K562 (cell line): ENCODE results near the gene SAE1. TPM values are rescaled to one million over a fixed set of nuclear protein-coding genes. Genes with fewer than 3 reads are reported as not detected.

ENCODE experiments used
- ASH1L ChIP-seq: fragments of 450-650 bp; IDR thresholded peaks from 2 replicates; pipeline ENCODE4 v1.6.1; 2018; ENCODE audit warnings: borderline replicate concordance, mild to moderate bottlenecking, low read depth; ENCODE audit not compliant: partially characterized antibody
- CHCHD3 ChIP-seq: fragments of 250-450 bp; sonication (Bioruptor Pico); IDR thresholded peaks from 2 replicates; pipeline ENCODE4 v2.1.2; 2022; ENCODE audit warnings: mild to moderate bottlenecking
- HDAC8 ChIP-seq: fragments of 450-650 bp; IDR thresholded peaks from 2 replicates; pipeline ENCODE4 v1.6.1; 2016; ENCODE audit warnings: mild to moderate bottlenecking, missing genetic modification characterization, moderate library complexity, missing compliant biosample characterization
- MLLT1 ChIP-seq, 2 experiments: fragments of 450-650 bp; IDR thresholded peaks; 2 replicates each; pipeline ENCODE4 v1.6.1; 2016
- NFE2 ChIP-seq: IDR thresholded peaks from 2 replicates; pipeline ENCODE4 v1.6.1; 2014; ENCODE audit warnings: antibody characterized with exemption, low read depth
- POLR3G ChIP-seq: IDR thresholded peaks from 2 replicates; pipeline ENCODE4 v1.6.1; 2011; ENCODE audit not compliant: insufficient read length, insufficient replicate concordance; ENCODE audit errors: extremely low read depth
- TCFL5 ChIP-seq: fragments of 250-450 bp; sonication (Bioruptor Pico); conservative IDR thresholded peaks from 2 replicates; pipeline ENCODE4 v1.6.1; 2021; ENCODE audit warnings: mild to moderate bottlenecking, moderate library complexity, matching md5 sums
- TSHZ1 ChIP-seq: fragments of 250-450 bp; sonication (Bioruptor Pico); IDR thresholded peaks from 2 replicates; pipeline ENCODE4 v1.4.0; 2020; ENCODE audit warnings: mild to moderate bottlenecking, moderate library complexity
- ZBTB9 ChIP-seq: fragments of 450-650 bp; formaldehyde crosslinking; IDR thresholded peaks from 2 replicates; pipeline ENCODE4 v1.4.0; 2020; ENCODE audit warnings: mild to moderate bottlenecking, moderate library complexity
- ZNF143 ChIP-seq: sonication (generic); formaldehyde crosslinking; IDR thresholded peaks from 2 replicates; pipeline ENCODE4 v1.9.0; 2022; ENCODE audit warnings: mild to moderate bottlenecking, missing genetic modification reagents
- ZNF395 ChIP-seq: fragments of 200-800 bp; sonication (Bioruptor generic); IDR thresholded peaks from 2 replicates; pipeline ENCODE4 v1.6.1; 2017; ENCODE audit warnings: missing genetic modification characterization, missing compliant biosample characterization
- ZNF639 ChIP-seq, 2 experiments: fragments of 200-800 bp in 1 of 2; sonication (Bioruptor generic) in 1 of 2; sonication (generic) in 1 of 2; formaldehyde crosslinking in 1 of 2; IDR thresholded peaks in 1 of 2; conservative IDR thresholded peaks in 1 of 2; 2 replicates each; pipeline versions ENCODE4 v1.5.0 to v1.6.1; 2016 to 2020; ENCODE audit warnings: missing compliant biosample characterization in 1 of 2, missing genetic modification characterization in 1 of 2, missing genetic modification reagents in 1 of 2
- ZNF77 ChIP-seq: fragments of 250-450 bp; sonication (Bioruptor Pico); IDR thresholded peaks from 2 replicates; pipeline ENCODE4 v1.5.0; 2020
- ZNF830 ChIP-seq: fragments of 250-450 bp; sonication (Bioruptor Pico); IDR thresholded peaks from 2 replicates; pipeline ENCODE4 v1.5.0; 2021; ENCODE audit warnings: mild to moderate bottlenecking
- polyA plus RNA-seq, 8 experiments: library from polyadenylated mRNA; depleted of rRNA in 4 of 8; stranded (reverse) in 5 of 8; unstranded in 3 of 8; fragments of >200 nt; fragmentation: Nextera tagmentation in 2 of 8; fragmentation: Illumina TruSeq in 1 of 8; extraction: Ambion mirVana in 2 of 8; extraction: Trizol in 1 of 8; gene quantifications; 2 replicates each; pipeline versions ENCODE4 v1.2.1 to v1.2.3, GENCODE V29; 2011 to 2014; ENCODE audit warnings: inconsistent platforms in 1 of 8, missing spikeins in 1 of 8
- total RNA-seq, 7 experiments: library from RNA; depleted of rRNA in 6 of 7; stranded (reverse); fragments of >200 nt in 6 of 7; fragmentation: Illumina TruSeq in 2 of 7; extraction: Trizol in 2 of 7; gene quantifications; 2 replicates each; pipeline versions ENCODE4 v1.2.1 to v1.2.3, GENCODE V29; 2011 to 2021; ENCODE audit warnings: low replicate concordance in 1 of 7

Gene SAE1
- total and polyA plus RNA-seq, 9 of the 15 experiments (the other 6 are each of a cell fraction or from before 2014, with no cell fraction given): 82.8 to 299 (median 217) TPM

- TF ChIP-seq ZNF830 (CRISPR knock-in tag) (no peak), CHCHD3 (CRISPR knock-in tag) (no peak), NFE2 (no peak; the same call in 1 of the 2 replicates), ZNF77 (CRISPR knock-in tag) (no peak), ZNF143 (CRISPR knock-in tag) (no peak), POLR3G (no peak), ZNF395 (CRISPR knock-in tag) (no peak; the same call in 1 of the 2 replicates), TSHZ1 (no peak), TCFL5 (CRISPR knock-in tag) (no peak), ZBTB9 (CRISPR knock-in tag) (no peak; the same call in 1 of the 2 replicates), ZNF639 (CRISPR knock-in tag; conservative IDR thresholded peaks at IDR 0.05 in 1 of 2, IDR thresholded peaks at IDR 0.05 in 1 of 2) (peak in 1 of 2 experiments; percentile 95; a peak in 2 of 4 replicates), HDAC8 (tag) (no peak), ASH1L (peak; percentile 41), MLLT1 (IDR thresholded peaks at IDR 0.05) (peak; percentile 95)
These were observed 113.3 kb downstream of the SAE1 start (continued) for GRCh38 chr19:47243776-47244547.
